ENCODE results near the gene MOSMO.
"Not testable (repeated sequence)": the region's sequence is repeated elsewhere in the genome, so short reads cannot be mapped to it uniquely, and the experiment has no call there.

MOSMO gene

DNA sequence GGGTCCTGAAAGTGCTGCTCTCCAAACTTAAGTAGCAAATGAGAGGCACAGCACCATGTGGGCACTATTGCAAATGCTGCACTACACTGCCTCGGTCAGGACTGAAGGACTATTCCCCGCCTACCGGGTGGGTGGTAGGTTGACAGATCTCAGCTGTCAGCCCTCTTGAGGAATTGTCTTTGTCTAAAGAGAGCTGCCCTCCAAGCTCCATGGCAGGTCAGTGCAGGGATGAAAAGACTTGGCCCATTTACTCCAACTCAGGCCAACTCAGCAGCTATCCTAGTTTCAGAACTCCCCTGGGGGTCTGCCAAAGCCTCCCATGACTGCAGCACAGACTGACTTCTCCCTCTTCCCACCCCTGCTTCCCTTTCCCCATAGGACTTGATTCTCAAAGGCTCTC, 3.6 kb upstream of the MOSMO start:
- no peak for DNase-seq

DNA sequence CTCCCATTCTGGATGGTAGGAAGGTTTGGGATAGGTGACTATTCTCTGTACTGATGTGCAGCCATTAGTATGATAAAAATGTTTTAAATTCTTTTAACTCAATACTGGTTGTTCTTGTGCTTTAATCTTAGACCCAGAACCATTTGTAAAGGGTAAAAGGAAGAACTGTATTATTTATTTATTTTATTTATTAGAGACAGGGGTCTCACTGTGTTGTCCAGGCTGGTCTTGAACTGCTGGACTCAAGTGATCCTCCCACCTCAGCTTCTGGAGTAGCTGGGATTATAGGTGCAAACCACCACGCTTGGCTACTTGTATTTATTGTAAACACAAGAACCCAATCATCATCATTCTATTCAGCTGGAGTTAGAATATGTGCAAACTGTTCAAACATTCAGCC, 2.2 kb upstream of the MOSMO start:
- DNase-seq: no peak

DNA sequence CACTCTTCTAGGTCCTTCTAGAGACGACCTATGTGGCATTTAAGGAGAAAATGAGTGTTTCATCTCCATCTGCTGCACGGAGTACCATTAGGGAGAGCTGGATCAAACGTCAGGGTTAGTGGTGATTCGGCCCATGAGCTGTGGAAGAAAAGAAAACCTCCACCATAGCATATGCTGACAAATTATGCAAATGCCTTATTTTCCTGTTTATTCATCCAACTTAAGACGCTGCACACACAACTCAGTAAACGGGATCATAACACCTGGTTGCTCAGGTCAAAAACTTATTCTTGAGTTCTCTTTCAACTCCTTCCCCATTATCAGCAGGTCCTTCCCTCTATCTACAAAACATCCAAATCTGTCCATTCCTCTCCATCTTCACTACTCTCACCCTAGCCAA, 1.3 kb upstream of the MOSMO start:
- DNase-seq: no peak

DNA sequence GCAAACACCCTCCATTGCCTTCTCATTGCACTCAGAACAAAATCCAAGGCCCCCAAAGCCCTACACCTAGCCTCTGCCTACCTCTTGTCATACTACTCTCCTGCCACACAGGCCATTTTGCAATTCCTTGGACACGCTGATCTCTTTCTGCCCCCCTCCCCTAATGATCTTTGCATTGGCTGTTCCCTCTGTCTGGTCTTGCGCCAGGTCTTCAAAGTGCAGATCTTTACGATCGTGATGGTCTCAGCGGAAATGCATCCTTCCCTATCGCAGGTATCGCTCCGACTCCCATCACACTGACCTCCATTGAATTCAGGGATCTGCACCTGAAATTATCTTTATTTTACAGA, 777 bp upstream of the MOSMO start:
- no peak for DNase-seq

DNA sequence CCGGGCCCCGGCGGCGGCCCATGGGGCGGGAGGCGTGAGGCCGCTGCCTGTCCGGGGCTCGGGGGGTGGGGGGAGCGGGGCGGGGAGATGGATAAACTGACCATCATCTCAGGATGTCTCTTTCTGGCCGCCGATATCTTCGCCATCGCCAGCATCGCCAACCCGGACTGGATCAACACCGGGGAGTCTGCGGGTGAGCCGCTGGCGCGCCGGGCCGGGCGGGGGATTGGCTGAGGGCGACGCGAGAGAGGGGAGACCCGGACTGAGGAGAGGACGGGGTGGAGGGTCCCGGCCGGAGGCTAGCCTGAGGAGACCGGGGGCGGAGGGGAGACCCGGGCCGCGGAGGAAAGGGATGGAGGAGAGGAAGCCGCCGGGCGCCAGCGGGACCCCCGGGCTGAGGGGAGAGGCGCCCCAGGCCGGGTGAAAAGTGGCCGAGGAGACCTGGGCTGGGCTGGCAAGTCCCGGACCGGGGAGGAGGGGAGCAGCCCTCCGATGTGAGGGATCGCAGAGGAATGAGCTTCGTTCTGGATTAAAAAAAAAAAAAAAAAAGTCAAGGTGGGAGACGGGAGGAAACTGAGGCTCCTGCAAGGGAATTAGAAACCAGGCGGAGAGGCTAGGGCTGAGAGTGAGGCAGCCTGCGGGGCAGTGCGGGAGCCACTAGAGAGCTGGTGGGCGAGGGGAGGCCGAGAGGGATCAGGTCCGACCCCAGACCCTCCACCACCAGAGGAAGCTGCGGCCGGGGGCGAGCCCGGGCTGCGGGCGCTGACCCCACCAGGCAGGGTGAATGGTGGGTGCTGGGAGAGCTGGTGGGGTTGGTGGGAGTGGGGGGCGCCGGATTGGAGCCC, 526 bp downstream of the MOSMO start:
- DNase-seq: no peak

DNA sequence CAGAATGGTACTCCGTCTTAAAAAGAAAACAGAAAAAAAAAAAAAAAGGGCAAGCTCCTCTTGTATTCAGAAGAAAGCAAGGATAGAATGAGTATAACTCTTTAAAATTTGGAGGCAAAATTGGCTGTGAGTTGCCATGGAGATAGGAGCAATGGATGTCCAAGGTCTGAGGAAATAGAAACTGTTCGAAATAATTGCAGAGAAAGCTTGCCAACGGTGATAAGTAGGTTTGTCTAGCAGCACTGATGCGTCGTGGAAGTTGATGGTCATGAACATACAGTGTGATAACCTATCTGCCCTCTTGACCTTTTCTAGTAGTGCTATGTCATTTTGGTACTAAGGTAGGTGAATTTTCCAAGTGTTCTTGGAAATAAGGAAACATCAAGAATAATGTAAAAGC, 3.0 kb downstream of the MOSMO start:
- no peak for DNase-seq

DNA sequence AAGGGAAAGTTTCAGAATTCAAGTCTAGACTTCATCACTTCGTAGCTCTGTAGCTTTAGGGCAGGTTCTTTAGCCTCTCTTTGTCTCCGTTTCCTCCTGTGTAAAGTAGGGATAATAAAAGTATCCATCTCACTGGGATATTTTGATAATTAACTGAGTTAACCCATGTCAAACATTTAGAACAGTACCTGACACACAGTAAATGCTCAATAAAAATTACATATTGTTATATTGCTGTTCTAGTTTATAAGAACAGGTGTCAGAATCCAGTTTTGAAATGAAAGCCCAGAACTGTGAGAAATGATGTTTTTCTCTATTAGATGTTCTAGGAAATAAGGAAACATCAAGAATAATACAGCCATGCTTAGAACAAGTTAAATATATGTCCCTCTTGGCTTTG, 4.3 kb downstream of the MOSMO start:
- no peak for DNase-seq

DNA sequence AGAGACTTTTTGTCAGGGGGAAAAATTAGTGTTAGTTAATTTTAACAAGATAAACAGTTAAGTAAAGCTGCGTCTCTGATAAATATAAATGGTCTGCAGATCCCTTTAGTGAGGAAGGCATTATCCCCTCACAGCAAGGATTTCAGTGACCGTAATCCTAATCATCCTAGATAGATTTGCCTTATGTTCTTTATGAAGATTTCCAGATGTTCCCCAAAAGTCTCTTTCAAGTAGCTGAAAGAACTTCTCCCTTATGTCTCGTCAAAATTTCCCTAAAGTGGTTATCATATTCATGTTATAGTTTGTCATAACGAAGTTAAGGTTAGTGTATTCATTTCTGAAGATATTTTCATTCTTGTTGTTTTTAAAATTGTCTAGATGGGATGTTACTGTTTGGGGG, 5.6 kb downstream of the MOSMO start:
- DNase-seq: no peak

DNA sequence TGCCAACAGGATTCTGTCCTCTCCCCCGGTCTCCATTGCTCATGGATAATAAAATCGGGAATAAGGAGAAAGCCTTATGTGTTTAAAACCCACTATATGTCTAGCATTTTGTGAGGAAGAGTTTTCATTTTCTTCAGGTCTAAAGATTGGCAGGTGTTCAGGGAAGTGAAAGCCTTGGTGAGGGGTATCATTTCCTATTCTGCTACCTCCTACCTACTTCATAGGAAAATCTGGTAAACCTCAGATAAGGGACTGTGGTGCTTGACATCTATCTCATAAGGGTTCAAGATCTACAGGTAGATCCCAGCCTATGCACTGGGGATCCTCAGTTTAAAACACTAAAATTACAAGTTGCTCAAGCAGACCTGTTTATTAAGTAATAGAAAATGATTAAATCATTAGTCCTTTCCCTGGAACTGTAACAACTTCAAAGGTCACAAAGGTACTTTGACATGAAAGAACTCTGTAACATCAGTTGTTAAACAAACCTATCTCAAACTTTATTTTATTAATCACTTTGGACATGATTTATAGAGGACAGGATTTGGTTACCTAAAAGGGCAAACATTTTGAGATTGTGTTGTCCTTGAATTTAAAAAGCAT, 6.5 kb downstream of the MOSMO start:
- DNase-seq: no peak

DNA sequence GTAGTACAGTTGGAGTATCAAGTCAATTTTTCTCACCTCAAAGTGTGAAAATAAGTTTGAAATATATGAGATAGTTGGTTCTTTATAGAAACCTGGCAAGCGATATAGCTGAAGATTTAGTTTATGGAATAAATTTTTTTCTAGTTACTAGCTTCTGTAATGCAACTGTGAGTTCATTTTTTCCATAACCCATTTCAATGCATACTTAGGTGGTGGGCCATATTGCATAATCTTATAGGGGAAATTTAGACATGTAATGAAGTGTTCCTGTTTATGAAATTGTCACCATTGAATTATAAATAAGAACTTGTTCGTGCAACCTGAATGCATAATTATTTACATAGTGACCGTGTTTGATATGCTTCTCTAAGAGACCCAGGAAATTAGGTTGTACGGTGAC, 9.0 kb downstream of the MOSMO start:
- no peak for DNase-seq

DNA sequence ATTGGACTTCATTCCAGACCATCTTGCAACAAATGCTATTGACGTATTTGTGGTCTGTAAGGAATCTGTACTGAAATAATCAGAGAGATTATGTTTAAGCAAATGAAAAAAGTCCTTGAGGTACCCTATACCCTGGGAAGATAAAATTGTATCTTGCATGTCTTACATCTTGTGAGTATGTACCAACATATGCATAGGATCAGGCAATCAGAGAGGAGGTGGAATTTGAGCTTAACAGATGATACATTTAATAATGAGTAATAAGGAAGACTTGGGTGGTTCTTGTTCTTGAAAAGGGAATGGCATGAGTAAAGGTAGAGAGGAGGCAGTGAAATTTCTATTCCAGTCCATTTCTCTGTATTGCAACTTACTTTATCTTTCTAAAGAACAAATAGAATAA, 10.6 kb downstream of the MOSMO start:
- DNase-seq: no peak

DNA sequence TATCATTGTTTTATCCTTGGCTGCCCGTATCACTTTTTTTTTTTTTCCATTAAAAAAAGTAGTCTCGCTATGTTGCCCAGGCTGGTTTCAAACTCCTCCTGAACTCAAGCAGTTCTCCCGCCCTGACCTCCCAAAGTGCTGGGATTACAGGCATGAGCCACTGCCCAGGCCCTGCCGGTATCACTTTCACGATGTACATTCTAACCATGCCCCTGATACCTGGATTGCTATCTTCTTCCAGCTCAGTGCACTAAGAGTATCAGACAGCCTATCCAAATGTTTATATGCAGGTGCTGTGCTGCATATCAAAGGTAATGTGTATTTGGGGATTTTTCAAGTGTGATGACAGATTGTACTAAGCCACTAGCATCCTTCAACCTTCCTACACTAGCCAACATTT, 14.2 kb downstream of the MOSMO start:
- DNase-seq: no peak

DNA sequence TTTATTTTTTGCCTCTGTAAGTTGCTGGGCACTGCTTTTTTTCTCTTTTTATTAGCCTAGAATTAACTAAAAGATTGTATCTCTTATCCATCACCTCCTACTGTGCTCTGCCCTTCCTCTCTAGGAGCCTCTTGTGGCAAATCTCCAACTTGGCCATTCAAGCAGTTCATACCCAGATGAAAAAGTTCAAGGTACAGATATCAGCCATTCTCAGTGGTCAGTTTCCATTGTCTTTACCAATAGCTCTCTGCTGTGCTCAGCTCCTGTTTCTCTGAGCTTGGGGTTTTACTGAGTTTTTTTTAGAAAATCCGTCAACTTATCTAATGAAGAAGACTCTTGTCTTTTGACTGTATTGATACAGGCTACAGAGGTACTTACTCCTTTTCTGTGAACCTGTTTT, 15.6 kb downstream of the MOSMO start:
- no peak for DNase-seq

DNA sequence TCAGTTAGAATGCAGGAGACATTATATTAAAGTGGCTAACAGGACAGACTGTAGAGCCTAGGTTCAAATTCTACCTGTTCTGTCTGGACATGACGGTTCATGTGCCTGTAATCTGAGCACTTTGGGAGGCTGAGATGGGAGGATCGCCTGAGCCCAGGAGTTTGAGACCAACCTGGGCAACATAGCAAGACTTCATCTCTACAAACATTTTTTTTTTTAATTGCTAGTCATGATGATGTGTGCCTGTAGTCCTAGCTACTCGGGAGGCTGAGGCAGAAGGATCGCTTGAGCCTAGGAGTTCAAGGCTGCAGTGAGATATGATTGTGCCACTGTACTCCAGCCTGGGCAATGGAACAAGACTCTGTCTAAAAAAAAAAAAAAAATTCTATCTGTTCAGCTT, 16.9 kb downstream of the MOSMO start:
- not testable (repeated sequence) for DNase-seq

DNA sequence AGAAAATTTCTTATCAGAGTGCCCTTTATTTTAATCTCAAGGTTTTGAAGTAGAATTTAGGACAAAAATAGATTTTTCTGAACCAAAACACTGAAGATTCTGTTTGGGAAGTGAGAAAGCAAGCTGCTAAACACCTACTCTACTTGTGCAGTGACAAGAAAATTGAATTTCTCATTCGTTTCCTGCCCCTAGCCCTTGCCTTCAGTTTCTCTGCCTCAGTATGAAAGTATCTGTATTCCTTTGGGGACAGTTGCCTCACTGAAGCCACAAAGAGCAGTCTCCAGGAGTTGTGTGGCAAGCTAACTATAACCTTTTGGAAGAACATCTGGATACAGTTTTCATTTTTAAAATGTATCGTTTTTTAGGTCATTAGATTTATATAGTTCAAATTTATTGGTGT, 19.7 kb downstream of the MOSMO start:
- DNase-seq: no peak

DNA sequence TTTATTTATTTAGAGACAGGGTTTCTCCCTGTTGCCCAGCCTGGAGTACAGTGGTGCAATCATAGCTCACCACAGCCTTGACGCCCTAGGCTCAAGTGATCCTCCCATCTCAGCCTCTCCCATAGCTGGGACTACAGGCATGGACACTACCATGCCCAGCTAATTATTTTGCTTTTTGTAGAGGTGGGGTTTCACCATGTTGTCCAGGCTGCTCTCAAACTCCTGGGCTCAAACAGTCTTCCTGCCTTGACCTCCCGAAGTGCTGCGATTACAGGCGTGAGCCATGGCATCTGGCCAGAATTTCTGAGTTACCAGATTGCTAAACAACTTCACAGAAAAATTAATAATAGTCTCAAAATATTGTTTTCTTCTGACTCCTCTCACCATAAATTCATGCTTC, 21.7 kb downstream of the MOSMO start:
- no peak for DNase-seq

DNA sequence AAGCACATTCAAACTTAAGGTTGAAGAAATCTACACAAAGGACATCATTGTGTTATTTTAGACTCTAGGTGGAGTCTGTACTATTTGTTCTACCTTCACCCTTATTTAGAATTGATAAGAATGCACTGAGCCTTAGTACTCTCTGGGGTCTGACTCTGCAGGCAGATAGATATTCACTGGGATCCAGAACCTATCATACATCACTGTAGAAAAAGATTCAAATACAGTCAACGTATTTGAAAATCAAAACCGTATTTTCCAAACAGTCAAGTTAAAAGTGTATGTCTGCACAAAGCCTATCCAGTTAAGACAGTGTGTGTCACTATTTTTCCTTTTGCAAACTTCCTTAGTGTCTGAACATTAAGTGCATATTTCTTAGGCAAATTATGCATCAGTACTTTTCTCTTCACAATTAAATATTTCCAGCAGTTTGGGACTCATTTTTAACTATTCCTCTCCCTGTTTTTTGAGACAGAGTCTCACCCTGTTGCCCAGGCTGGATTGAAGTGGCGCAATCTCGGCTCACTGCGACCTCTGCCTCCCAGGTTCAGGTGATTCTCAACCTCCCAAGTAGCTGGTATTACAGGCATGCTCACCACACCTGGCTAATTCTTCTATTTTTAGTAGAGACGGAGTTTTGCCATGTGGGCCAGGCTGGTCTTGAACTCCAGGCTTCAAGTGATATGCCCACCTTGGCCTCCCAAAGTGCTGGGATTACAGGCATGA, 22.3 kb downstream of the MOSMO start:
- no peak for DNase-seq

DNA sequence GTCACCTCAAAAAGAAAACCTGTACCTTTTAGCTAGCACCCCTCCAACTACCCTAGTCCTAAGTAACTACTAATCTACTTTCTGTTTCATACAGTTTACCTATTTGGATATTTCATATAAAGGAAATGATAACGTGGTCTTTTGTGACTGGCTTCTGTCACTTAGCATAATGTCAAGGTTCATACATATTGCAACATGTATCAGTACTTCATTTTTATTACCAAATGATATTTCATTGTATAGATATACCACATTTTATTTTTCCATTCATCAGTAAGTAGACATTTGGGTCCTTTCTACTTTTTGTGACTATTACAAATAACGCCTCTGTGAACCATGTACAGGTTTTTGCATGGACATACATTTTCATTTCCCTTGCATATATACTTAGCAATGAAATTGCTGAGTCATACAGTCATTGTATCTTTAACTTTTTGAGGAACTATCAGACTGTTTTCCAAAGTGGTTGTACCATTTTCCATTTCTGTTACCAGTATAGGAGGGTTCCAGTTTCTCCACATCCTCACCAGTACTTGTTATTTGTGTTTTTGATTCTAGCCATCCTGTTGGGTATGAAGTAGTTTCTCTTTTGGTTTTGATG, 23.7 kb downstream of the MOSMO start:
- no peak for DNase-seq

DNA sequence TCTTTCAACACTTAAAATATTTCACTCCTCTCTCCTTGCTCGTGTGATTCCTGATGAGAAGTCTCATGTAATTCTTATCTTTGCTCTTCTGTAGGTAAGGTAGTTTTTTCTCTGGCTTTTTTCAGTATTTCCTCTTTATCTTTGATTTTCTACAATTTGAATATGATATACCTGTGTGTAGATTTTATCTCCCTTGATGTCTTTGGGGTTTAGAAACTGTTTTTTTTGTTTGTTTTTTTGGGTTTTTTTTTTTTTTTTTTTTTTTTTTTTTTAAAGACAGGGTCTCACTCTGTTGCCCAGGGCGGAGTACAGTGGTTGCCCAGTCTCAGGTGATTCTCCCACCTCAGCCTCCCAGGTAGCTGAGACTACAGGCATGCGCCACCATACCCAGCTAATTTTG, 26.6 kb downstream of the MOSMO start:
- no peak for DNase-seq

DNA sequence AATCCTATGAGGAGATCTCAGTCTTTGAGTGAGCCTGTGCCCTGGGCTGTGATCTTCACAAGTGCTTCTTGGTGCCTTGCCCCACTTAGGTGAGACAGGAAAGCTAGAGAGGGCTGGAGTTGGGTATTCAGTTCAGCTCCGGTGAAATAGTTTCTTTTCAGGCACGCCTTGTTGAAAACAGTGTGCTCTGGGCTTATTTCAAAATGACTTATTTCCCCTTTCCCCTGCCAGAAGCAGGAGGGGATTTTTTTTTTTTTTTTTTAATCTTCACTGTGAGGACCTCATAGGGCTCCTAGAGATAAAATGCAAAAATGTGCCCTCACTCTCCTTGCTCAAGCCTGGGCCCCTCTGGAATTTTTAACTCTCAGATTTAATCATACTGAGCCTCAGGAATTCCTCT, 27.2 kb downstream of the MOSMO start:
- DNase-seq: no peak

DNA sequence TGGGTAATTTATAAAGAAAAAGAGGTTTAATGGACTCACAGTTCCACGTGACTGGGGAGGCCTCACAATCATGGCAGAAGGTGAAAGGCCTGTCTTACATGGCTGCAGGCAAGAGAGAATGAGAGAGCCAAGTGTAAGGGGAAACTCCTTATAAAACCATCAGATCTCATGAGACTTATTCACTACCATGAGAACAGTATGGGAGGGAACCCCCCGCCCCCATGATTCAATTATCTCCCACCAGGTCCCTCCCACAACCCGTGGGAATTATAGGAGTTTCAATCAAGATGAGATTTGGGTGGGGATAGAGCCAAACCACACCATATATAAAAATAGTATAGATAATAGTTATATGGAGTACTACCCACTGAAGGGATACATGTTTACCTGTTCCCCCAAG, 36.0 kb downstream of the MOSMO start:
- not testable (repeated sequence) for DNase-seq

DNA sequence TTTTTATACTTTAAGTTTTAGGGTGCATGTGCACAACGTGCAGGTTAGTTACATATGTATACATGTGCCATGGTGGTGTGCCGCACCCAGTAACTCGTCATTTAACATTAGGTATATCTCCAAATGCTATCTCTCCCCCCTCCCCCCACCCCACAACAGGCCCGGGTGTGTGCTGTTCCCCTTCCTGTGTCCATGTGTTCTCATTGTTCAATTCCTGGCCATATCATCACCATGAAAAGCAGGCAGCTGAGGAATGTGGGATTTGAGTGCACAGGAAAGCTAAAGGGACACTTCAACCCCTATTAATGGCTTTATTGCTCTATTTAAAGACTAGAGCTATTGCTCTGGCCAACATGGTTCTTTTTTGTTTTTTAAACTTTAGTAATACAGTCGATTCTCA, 38.0 kb downstream of the MOSMO start:
- DNase-seq: not testable (repeated sequence)

DNA sequence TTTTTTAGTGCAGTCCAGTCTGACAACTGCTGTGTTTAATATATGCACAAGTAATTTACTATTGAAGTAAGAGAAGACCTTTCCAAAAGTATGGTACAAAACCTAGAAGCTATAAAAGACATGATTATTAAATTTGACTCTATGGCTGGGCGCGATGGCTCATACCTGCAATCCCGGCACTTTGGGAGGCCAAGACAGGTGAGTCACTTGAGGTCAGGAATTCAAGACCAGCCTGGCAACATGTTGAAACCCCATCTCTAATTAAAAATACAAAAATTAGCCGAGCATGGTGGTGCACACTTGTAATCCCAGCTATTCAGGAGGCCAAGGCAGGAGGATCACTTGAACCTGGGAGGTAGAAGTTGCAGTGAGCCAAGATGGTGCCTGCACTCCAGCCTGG, 43.1 kb downstream of the MOSMO start:
- no peak for DNase-seq

DNA sequence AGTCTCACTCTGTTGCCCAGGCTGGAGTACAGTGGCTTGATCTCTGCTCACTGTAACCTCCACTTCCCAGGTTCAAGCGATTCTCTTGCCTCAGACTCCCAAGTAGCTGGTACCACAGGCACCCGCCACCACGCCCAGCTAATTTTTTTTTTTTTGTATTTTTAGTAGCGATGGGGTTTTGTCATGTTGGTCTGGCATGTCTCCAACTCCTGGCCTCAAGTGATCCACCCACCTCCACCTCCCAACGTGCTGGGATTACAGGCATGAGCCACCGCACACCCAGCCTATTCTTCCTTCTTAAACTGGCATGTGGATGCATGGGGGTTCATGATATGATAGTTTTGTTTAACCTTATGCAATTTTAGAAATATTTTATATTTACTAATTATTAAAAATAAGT, 45.1 kb downstream of the MOSMO start:
- DNase-seq: no peak
